ENCODE data around the gene INTS1.
"Not testable (repeated sequence)": the region's sequence is repeated elsewhere in the genome, so short reads cannot be mapped to it uniquely, and the experiment has no call there.

Gene INTS1

DNA sequence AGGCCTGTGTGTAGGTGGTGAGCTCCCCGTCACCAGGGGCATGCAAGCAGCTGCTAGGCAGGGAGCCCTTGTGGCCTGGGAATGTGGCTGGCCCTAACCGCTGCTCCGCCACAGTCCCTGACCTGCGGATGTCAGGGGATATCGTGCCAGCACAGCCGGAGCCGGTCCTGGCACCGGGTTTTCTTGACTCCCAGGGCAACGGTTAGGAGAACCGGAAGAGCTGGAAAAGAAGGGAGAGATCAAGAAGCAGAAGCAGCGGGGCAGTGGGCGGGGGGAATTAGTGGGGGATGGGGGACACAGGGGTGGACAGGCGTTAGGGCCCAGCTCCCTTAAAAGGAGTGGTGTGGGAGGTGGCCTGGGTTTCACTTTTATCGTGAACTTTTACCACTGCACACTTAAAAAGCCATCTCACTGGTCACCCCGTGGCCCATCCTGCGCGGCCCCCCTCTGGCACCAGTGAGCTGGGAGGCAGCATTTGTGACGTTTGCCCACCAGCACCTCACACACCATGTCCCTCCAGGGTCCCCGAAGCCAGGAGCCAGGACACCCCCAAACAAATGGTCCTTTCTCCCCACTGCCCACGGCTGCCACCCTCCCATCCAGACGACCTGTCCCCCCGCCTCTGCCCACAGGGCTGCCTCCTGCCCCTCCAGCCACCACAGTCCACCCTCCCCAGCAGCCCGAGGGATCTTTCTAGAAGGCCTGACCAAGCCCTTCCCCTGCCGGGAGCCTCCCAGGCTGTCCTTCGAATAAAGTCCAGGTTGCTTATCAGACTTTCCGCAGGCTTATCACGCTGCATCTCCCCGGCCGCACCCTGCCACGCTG lies 43.2 kb downstream of the INTS1 start:
- no peak for DNase-seq

GRCh38 chr7:1459920-1460820 lies 44.0 kb downstream of the INTS1 start:
- no peak for DNase-seq

DNA sequence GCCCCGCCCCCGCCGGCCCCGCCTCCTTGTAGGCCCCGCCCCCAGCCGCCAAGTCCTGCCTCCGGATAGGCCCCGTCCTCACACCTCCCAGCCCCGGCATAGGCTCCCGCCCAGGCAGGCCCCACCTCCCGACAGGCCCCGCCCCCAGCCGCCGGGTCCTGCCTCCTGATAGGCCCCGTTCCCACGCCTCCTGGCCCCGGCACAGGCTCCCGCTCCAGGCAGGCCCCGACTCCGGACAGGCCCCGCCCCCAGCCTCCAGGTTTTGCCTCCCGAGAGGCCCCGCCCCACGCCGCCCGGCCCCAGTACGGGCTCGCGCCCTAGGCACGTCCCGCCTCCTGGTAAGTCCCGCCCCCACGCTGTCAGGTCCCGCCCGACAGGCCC lies 44.7 kb downstream of the INTS1 start:
- peak; percentile 89 for DNase-seq

DNA sequence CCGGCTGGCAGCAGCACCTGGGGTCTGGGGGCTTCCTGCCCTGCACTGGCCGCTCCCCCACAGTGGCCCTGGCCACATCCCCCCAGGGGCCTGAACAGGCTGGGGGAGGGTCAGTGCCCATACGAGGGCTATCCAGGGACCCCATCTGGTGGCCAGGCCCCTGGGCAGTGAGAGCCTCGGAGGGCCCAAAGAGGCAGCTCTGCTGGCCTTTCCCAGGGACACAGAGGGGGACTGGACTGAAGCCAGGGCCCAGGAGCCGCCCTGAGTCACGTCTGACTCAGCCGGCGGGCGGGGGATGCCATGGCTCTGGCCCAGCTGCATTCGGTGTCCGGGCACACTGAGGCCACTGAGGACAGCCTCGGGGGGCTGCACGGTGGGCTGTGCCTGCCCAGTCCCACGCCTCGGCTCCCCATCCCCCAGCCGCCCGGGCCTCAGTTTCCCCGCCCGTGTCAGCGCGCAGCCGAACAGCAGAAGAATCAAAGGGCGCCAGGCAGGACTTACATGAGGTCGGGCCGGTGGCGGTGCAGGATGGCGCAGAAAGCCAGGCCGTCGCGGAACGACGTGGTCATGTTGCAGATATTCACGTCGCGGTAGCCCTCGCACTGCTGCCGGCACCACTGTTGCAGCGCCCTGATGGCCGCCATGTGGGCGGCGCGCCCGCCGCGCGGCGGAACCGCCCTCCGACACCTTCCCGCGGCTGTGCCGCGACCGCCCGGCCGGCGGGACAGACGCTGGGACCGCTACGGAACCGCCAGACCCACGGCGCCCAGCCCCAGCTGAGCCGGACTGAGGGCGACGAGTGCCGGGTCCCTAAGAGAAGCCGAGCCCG lies 45.3 kb downstream of the INTS1 start, which contains the start of gene MICALL2:
TSS of gene MICALL2 (minus strand) at position 788 of the 829 bp plus-strand sequence. CDS start at position 644, 144 bp downstream.
- DNase-seq: no peak

GRCh38 chr7:1457949-1458682 lies 46.1 kb downstream of the INTS1 start:
- DNase-seq: no peak

- no peak for DNase-seq
Observed at GRCh38 chr7:1457059-1457948, 46.9 kb downstream of the INTS1 start.

DNA sequence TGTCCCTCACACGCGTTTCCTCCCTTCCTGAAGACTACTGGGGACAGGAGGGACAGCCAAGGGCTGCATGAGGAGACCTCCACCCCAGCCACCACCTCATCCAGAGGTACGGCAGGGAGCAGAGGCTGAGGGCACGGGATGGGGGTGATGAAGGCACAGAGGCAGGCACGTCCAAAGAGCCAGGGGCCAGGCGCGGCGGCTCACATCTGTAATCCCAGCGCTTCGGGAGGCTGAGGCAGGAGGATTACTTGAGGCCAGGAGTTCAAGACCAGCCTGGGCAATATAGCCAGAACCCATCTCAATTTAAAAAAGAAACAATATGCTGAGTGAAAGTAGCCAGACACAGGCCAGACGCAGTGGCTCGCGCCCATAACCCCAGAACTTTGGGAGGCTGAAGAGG lies 48.2 kb downstream of the INTS1 start:
- DNase-seq: no peak

- peak; percentile 32 for DNase-seq
Observed at GRCh38 chr7:1455241-1455939, 48.8 kb downstream of the INTS1 start.

DNA sequence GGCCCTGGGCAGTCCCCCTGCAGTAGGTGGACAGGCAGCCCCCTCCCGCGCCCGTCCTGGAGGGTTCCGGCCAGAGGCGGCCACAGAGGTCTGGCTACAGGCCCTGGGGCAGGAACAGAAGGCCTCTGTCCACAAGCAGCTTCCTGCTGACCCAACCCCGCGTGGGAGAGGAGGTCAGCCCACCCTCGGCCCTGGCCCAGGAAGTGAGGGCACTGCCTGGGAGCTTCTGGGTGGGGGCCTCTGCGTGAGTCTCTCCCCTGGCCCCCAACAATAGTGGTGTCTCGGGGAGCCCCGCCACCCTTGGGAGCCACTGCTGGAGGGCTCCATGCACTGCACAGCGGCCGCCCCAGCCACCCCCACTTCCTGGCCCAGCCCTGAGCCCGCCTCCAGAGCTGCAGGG lies 49.6 kb downstream of the INTS1 start:
- no peak for DNase-seq

GRCh38 chr7:1452205-1452604 lies 52.0 kb downstream of the INTS1 start:
- no peak for DNase-seq

DNA sequence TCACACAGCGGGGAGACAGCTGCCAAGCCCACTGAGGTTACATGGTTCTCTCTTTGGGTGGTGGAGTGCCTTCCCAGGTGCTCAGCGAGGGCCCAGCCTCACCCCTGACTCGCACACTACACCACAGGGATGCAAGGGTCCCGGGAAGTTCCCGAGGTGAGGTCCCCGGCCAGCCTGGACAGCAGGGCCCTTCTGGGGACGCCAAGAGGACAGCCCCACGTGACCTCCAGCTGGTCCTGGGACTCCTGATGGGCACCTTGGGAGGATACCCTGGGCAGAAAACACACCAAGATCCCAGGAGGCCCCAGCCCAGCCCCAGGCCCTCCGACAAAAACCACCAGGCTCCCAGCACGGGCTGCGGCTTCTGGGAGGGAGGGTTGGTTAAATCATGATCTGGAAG lies 53.2 kb downstream of the INTS1 start:
- DNase-seq: no peak

- no peak for DNase-seq
Observed at GRCh38 chr7:1450431-1450830, 53.8 kb downstream of the INTS1 start.

GRCh38 chr7:1449951-1450350 lies 54.2 kb downstream of the INTS1 start:
- no peak for DNase-seq

DNA sequence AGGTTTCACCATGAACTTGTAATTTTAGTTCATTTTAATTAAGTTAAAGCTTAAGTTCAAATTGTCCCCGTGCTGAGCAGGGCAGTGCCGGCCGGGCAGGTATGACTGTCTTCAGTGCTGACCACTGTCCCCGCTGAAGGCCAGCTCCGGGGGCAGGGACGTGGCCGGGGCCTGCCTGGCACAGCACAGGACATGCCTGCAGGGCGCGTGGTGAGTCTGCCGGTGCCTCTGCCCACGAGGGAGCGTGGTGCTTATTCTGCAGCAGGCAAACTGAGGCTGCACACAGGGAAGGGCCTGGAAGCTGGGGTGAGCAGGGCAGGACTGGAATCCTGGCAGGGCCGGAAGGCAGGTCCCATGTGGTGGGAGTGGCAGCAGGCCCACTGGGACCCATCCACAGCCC lies 54.7 kb downstream of the INTS1 start:
- no peak for DNase-seq

DNA sequence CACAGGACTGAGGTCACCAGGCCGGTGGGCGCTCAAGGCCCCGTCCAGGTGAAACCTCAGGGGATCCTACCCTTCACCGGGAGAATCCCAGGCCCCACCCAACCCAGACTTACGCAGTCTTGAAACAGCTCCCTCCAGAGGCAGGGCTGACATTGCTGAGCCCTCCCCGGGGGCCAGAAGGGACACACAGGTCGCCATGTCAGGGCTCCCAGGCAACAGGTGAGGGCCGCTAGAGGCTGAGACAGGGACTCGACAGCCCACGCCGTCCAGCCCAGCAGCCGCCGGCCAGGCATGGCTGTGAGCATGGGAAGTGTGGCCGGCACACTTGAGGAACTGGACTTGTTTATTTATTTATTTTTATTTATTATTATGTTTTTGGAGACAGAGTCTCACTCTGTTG lies 55.2 kb downstream of the INTS1 start:
- DNase-seq: no peak

- no peak for DNase-seq
Observed at GRCh38 chr7:1447551-1448244, 56.5 kb downstream of the INTS1 start.

DNA sequence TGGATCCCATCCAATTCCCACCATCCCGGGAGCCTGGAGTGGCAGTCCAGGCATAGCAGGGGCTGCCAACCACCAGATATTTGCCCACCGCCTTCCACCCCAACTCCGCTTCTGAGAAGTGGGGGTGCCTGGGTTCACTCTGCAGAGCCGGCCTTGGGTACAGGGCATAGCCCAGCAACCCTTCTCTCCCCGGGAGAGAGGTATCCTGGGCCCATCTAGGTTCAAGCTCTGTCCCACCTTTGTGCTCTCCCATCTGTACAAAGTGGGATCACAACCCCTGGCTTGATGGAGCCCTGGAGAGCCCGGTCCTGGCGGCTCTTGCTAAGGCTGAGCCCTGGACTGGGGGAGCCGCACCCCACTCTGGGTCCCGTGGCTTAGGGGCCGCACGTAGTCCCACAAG lies 57.1 kb downstream of the INTS1 start:
- DNase-seq: no peak

- peak; percentile 26 for DNase-seq
Observed at GRCh38 chr7:1446620-1447032, 57.6 kb downstream of the INTS1 start.

GRCh38 chr7:1446026-1446425 lies 58.2 kb downstream of the INTS1 start:
- DNase-seq: not testable (repeated sequence)

DNA sequence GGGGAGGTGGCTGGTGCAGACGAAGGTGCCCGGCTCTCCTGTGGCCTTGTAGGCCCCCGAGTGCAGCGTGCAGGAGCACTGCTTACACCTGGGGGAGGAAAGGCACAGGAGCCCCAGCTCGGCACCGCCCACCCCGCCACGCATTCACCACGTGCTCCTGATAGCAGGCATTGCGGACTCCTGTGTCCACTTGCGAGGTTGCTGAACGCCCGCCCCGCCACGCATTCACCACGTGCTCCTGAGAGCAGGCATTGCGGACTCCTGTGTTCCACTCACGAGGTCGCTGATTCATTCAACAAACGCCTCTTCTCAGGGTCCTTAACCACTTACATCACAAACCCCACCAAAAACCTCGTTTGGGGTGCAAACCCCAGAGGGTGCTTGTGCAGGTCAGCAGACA lies 58.8 kb downstream of the INTS1 start:
- DNase-seq: no peak
